K562 (cell line): ENCODE data around the gene TNNT1. TPM values are rescaled to one million over a fixed set of nuclear protein-coding genes. Genes with fewer than 3 reads are reported as not detected.

Experiments
- ATAC-seq: fragments of 200-7000 bp; cut with Tn5 transposase; 3 replicates; pipeline ENCODE4 v1.9.1; 2020; ENCODE audit warnings: moderate library complexity
- BruUV-seq: library from RNA; stranded (reverse); fragments of 400-500 nt; replicated peaks from 2 replicates; lab custom pipeline; 2021; lab: Mats Ljungman, UMichigan
- CTCF ChIA-PET: fragments of 300-600 bp; formaldehyde crosslinking; extraction: SDS; loops from one replicate; lab custom pipeline; 2021; ENCODE audit warnings: low intra/inter-chr PET ratio; lab: Yijun Ruan, JAX
- POLR2A ChIA-PET: fragments of 300-600, 350-650 bp; sonication (Branson Sonifier 250); formaldehyde crosslinking; extraction: SDS; loops from one replicate; lab custom pipeline; 2021; ENCODE audit warnings: antibody characterized with exemption, inconsistent platforms; lab: Yijun Ruan, JAX
- DNase-seq, 4 experiments: peaks; one replicate each; pipeline versions ENCODE4 v3.0.0 to v3.0.0-alpha.2; 2011 to 2018; ENCODE audit warnings: low spot score in 3 of 4, mixed read lengths in 3 of 4; ENCODE audit errors: extremely low read depth in 1 of 4
- FAIRE-seq: peaks from 2 replicates; lab custom pipeline; 2011; peaks lifted over from hg19 to GRCh38; lab: Jason Lieb, UNC
- H2AFZ ChIP-seq: 2 replicates; pipeline ENCODE4 v1.6.0; 2011; ENCODE audit warnings: low read depth, low read length, control low read depth, inconsistent platforms
- H3K27ac ChIP-seq: fragments of 200-600 bp; 3 replicates; pipeline ENCODE4 v1.8.0; 2011; ENCODE audit warnings: low read depth, mild to moderate bottlenecking, control low read depth, inconsistent platforms, low read length, moderate library complexity, mixed read lengths; ENCODE audit errors: extremely low read depth
- H3K27me3 ChIP-seq, 2 experiments: fragments of 300-600 bp in 1 of 2; 2 replicates in 1 of 2; 3 replicates in 1 of 2; pipeline versions ENCODE4 v1.6.0 to v1.8.0; 2011; ENCODE audit warnings: inconsistent platforms in 2 of 2, low read length in 2 of 2, mild to moderate bottlenecking in 1 of 2, mixed read lengths in 1 of 2, moderate library complexity in 1 of 2; ENCODE audit not compliant: control insufficient read depth in 2 of 2, insufficient read depth in 2 of 2
- H3K36me3 ChIP-seq: fragments of 300-600 bp; 3 replicates; pipeline ENCODE4 v1.8.0; 2011; ENCODE audit warnings: mild to moderate bottlenecking, low read length, inconsistent platforms; ENCODE audit not compliant: control insufficient read depth, insufficient read depth
- H3K4me1 ChIP-seq, 2 experiments: fragments of 200-600 bp in 1 of 2; replicated peaks in 1 of 2; 2 replicates in 1 of 2; 3 replicates in 1 of 2; pipeline versions ENCODE4 v1.5.1 to v1.8.0; 2011; ENCODE audit warnings: inconsistent platforms in 2 of 2, low read length in 2 of 2, mild to moderate bottlenecking in 1 of 2, mixed read lengths in 1 of 2, moderate library complexity in 1 of 2; ENCODE audit not compliant: control insufficient read depth in 2 of 2, insufficient read depth in 2 of 2
- H3K4me2 ChIP-seq: 2 replicates; pipeline ENCODE4 v1.6.1; 2011; ENCODE audit warnings: low read length, control low read depth, inconsistent platforms, mixed read lengths; ENCODE audit not compliant: insufficient read depth
- H3K4me3 ChIP-seq: fragments of 200-600 bp; sonication (generic), shearing (Covaris generic); 2 replicates; pipeline ENCODE4 v1.5.1; 2016; ENCODE audit warnings: control low read depth, inconsistent platforms
- H3K79me2 ChIP-seq: fragments of 200-600 bp; 3 replicates; pipeline ENCODE4 v1.8.0; 2011; ENCODE audit warnings: low read length, inconsistent platforms; ENCODE audit not compliant: control insufficient read depth, insufficient read depth
- H3K9ac ChIP-seq, 2 experiments: 2 replicates each; pipeline versions ENCODE4 v1.6.0 to v1.6.1; 2011; ENCODE audit warnings: low read depth in 2 of 2, low read length in 2 of 2, control low read depth in 1 of 2, inconsistent platforms in 1 of 2, mild to moderate bottlenecking in 1 of 2, mixed read lengths in 1 of 2; ENCODE audit not compliant: insufficient read depth in 1 of 2
- H3K9me1 ChIP-seq: one replicate; pipeline ENCODE4 v1.6.0; 2011; ENCODE audit warnings: inconsistent platforms, mild to moderate bottlenecking, low read length, moderate library complexity; ENCODE audit not compliant: control insufficient read depth, insufficient read depth
- H3K9me3 ChIP-seq: replicated peaks from 2 replicates; pipeline ENCODE4 v1.5.1; 2011; ENCODE audit warnings: low read depth, low read length, inconsistent platforms; ENCODE audit not compliant: control insufficient read depth, insufficient read depth
- H4K20me1 ChIP-seq: replicated peaks from 2 replicates; pipeline ENCODE4 v1.6.1; 2011; ENCODE audit warnings: low read length, inconsistent platforms, mixed read lengths; ENCODE audit not compliant: control insufficient read depth, insufficient read depth
- ARID4B ChIP-seq: sonication (generic); formaldehyde crosslinking; IDR thresholded peaks from 2 replicates; pipeline ENCODE4 v1.8.0; 2022; ENCODE audit warnings: mild to moderate bottlenecking, missing genetic modification reagents
- JUN ChIP-seq, 2 experiments: sonication (generic) in 1 of 2; formaldehyde crosslinking in 1 of 2; IDR thresholded peaks; 2 replicates each; pipeline versions ENCODE4 v1.6.1 to v1.8.0; 2012 to 2022; ENCODE audit warnings: borderline replicate concordance in 2 of 2, mild to moderate bottlenecking in 2 of 2, improper control_type of control experiment in 1 of 2, low read depth in 1 of 2, low read length in 1 of 2, missing genetic modification reagents in 1 of 2
- PCBP1 ChIP-seq: fragments of 200-400 bp; formaldehyde crosslinking; IDR thresholded peaks from 2 replicates; pipeline ENCODE4 v1.6.1; 2018; ENCODE audit warnings: mild to moderate bottlenecking, low read depth, low read length; ENCODE audit not compliant: poor library complexity, severe bottlenecking
- PHF8 ChIP-seq: fragments of 200-600 bp; sonication (generic); IDR thresholded peaks from 2 replicates; pipeline ENCODE4 v1.6.1; 2012; ENCODE audit warnings: mixed run types, mild to moderate bottlenecking, inconsistent platforms, low read length, moderate library complexity, borderline replicate concordance
- POLR2G ChIP-seq: fragments of 200-400 bp; formaldehyde crosslinking; IDR thresholded peaks from 2 replicates; pipeline ENCODE4 v1.6.1; 2017; ENCODE audit warnings: low read depth, mild to moderate bottlenecking, antibody characterized with exemption, low read length, moderate library complexity
- SMAD3 ChIP-seq: fragments of 450-650 bp; formaldehyde crosslinking; conservative IDR thresholded peaks from 2 replicates; pipeline ENCODE4 v1.4.0; 2020; ENCODE audit warnings: mild to moderate bottlenecking
- ZBTB7A ChIP-seq: IDR thresholded peaks from 2 replicates; pipeline ENCODE4 v1.6.1; 2011; ENCODE audit warnings: low read depth, mild to moderate bottlenecking, low read length, moderate library complexity, borderline replicate concordance; ENCODE audit not compliant: control insufficient read depth
- ZNF830 ChIP-seq: fragments of 250-450 bp; sonication (Bioruptor Pico); IDR thresholded peaks from 2 replicates; pipeline ENCODE4 v1.5.0; 2021; ENCODE audit warnings: mild to moderate bottlenecking
- WGBS: fragments of 100-300 bp; shearing (Covaris generic); methylation state at CpG from one replicate; pipeline ENCODE4 v1.1.6; 2016; ENCODE audit warnings: low coverage, mixed read lengths; ENCODE audit not compliant: insufficient coverage; ENCODE audit errors: missing lambda C conversion rate; 5-methylcytosine and 5-hydroxymethylcytosine counted together
- in situ Hi-C: fragments of 300-500 bp; cut with MboI; formaldehyde crosslinking; loops from 4 replicates; pipeline ENCODE4 v1.15.0; 2018; ENCODE audit warnings: inconsistent platforms, mixed read lengths
- intact Hi-C: fragments of 100-400 bp; cut with micrococcal nuclease; formaldehyde crosslinking; loops from 2 replicates; pipeline ENCODE4 v1.14.2; 2022
- polyA plus RNA-seq, 8 experiments: library from polyadenylated mRNA; depleted of rRNA in 4 of 8; stranded (reverse) in 5 of 8; unstranded in 3 of 8; fragments of >200 nt; fragmentation: Nextera tagmentation in 2 of 8; fragmentation: Illumina TruSeq in 1 of 8; extraction: Ambion mirVana in 2 of 8; extraction: Trizol in 1 of 8; gene quantifications; 2 replicates each; pipeline versions ENCODE4 v1.2.1 to v1.2.3, GENCODE V29; 2011 to 2014; ENCODE audit warnings: inconsistent platforms in 1 of 8, missing spikeins in 1 of 8
- total RNA-seq, 7 experiments: library from RNA; depleted of rRNA in 6 of 7; stranded (reverse); fragments of >200 nt in 6 of 7; fragmentation: Illumina TruSeq in 2 of 7; extraction: Trizol in 2 of 7; gene quantifications; 2 replicates each; pipeline versions ENCODE4 v1.2.1 to v1.2.3, GENCODE V29; 2011 to 2021; ENCODE audit warnings: low replicate concordance in 1 of 7
- TF ChIP-seq, protein P1 (sequence below): sonication (generic); formaldehyde crosslinking; IDR thresholded peaks from 2 replicates; pipeline ENCODE4 v1.8.0; 2022; ENCODE audit warnings: missing genetic modification reagents, mild to moderate bottlenecking, moderate library complexity, borderline replicate concordance
- TF ChIP-seq, protein P2 (sequence below): fragments of 250-450 bp; sonication (Bioruptor Pico); IDR thresholded peaks from 2 replicates; pipeline ENCODE4 v1.5.0; 2020; ENCODE audit warnings: mild to moderate bottlenecking, borderline replicate concordance

TNNT1 gene
- total and polyA plus RNA-seq, 9 of the 15 experiments (the other 6 are each of a cell fraction or from before 2014, with no cell fraction given), result 31.8 to 390 (median 227) TPM

GRCh38 chr19:55157064-55157908 is 8.3 kb upstream of the TNNT1 start, which contains the start of gene TNNI3:
TSS of gene TNNI3 (minus strand) at chr19:55157732. CDS start at chr19:55157589, 143 bp downstream.
- Histone ChIP-seq H3K36me3 (peaks cover 13% of the 10 kb centered on the region; the same call in 1 of the 3 replicates), H3K27me3 (no peaks in the 10 kb centered on the region), H3K9ac (peak within 1 kb of the TSS; percentile 44 to 94), H3K4me2 (peak within 1 kb of the TSS; percentile 77), H4K20me1 (no peaks in the 10 kb centered on the region), H3K27ac (peak within 1 kb of the TSS; percentile 66), H3K4me1 (peaks cover 34 to 67% of the 10 kb centered on the region in 2 experiments), H3K79me2 (peaks cover 14% of the 10 kb centered on the region), H2AFZ (peak within 1 kb of the TSS; percentile 63), H3K9me3 (no peaks in the 10 kb centered on the region), H3K4me3 (peak within 1 kb of the TSS; percentile 56), H3K9me1 (no peaks in the 10 kb centered on the region)
- FAIRE-seq (no peak), DNase-seq (peak in 3 of 4 experiments; percentile 25 to 53 (median 28)), ATAC-seq (no peak)
- WGBS, result 22% methylated on average over 36 of the region's 39 CpGs
- intact Hi-C loops, result loop anchor here (10.0 kb wide), 1 partner anchor 348 kb away; no protein-coding TSS in a partner anchor
- ChIA-PET POLR2A (interaction anchor here (0.6 to 1.2 kb wide), 3 partner anchors 11 to 94 kb away, joined by 3 to 5 read pairs (median 3); partner anchors contain the start of gene RDH13), CTCF (interaction anchor here (1.2 kb wide), 1 partner anchor 11 kb away, joined by 4 read pairs; no protein-coding TSS in a partner anchor)
- in situ Hi-C loops, result loop anchor here (25.0 kb wide), 1 partner anchor 980 kb away; the partner anchor contains the start of gene ZNF444
- BruUV-seq, result no TSS peak
- TF ChIP-seq ARID4B (CRISPR knock-in tag) (0 out of 2 replicates have a peak, but pooled peaks have one; percentile 53), ZNF830 (CRISPR knock-in tag) (no peak), SMAD3 (no peak), PHF8 (peak; percentile 13; the same call in 1 of the 2 replicates), POLR2G (peak; percentile 74), ZBTB7A (peak; percentile 91; the same call in 1 of the 2 replicates), PCBP1 (peak; percentile 53), JUN (IDR thresholded peaks at IDR 0.05; ENCODE audit: borderline replicate concordance, low read depth, low read length) (no peak), JUN (CRISPR knock-in tag; IDR thresholded peaks at IDR 0.05; ENCODE audit: borderline replicate concordance) (no peak)
- TF ChIP-seq, protein P1, sequence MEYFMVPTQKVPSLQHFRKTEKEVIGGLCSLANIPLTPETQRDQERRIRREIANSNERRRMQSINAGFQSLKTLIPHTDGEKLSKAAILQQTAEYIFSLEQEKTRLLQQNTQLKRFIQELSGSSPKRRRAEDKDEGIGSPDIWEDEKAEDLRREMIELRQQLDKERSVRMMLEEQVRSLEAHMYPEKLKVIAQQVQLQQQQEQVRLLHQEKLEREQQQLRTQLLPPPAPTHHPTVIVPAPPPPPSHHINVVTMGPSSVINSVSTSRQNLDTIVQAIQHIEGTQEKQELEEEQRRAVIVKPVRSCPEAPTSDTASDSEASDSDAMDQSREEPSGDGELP (CRISPR knock-in tag), result peak; percentile 29; the same call in 1 of the 2 replicates
- TF ChIP-seq, protein P2, sequence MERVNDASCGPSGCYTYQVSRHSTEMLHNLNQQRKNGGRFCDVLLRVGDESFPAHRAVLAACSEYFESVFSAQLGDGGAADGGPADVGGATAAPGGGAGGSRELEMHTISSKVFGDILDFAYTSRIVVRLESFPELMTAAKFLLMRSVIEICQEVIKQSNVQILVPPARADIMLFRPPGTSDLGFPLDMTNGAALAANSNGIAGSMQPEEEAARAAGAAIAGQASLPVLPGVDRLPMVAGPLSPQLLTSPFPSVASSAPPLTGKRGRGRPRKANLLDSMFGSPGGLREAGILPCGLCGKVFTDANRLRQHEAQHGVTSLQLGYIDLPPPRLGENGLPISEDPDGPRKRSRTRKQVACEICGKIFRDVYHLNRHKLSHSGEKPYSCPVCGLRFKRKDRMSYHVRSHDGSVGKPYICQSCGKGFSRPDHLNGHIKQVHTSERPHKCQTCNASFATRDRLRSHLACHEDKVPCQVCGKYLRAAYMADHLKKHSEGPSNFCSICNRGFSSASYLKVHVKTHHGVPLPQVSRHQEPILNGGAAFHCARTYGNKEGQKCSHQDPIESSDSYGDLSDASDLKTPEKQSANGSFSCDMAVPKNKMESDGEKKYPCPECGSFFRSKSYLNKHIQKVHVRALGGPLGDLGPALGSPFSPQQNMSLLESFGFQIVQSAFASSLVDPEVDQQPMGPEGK (CRISPR knock-in tag), result no peak
